NB4 (cell line): ENCODE measurements around the gene GADD45A.

ENCODE experiments used
- POLR2A ChIP-seq: IDR thresholded peaks from 2 replicates; pipeline ENCODE4 v1.6.1; 2011; ENCODE audit warnings: mild to moderate bottlenecking; ENCODE audit not compliant: insufficient read length; ENCODE audit errors: extremely low read depth
- TF ChIP-seq, protein P1 (sequence below): IDR thresholded peaks from one replicate; pipeline ENCODE4 v1.5.1; 2012; ENCODE audit warnings: low read depth, low read length
- TF ChIP-seq, protein P2 (sequence below): IDR thresholded peaks from 2 replicates; pipeline ENCODE4 v1.6.1; 2011; ENCODE audit warnings: low read depth, low read length

DNA sequence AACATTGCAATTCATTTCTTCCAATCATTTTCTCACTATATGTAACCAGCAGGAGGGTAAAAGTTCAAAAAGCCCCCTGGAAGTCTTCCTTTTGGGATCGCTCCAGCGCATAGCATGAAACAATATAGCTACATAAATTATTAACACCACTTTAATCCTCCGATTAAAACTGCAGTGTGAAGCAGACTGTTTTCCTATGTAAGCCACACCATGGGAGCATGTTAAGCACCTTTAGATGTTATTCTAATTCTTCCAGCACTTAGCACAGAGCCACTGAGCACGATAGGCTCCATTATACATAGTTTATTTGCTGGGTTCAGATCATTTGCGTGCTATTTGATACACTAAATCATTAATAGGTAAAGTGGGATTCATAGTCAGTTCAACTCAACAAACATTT is 18.4 kb upstream of the GADD45A start:
- TF ChIP-seq, protein P1, sequence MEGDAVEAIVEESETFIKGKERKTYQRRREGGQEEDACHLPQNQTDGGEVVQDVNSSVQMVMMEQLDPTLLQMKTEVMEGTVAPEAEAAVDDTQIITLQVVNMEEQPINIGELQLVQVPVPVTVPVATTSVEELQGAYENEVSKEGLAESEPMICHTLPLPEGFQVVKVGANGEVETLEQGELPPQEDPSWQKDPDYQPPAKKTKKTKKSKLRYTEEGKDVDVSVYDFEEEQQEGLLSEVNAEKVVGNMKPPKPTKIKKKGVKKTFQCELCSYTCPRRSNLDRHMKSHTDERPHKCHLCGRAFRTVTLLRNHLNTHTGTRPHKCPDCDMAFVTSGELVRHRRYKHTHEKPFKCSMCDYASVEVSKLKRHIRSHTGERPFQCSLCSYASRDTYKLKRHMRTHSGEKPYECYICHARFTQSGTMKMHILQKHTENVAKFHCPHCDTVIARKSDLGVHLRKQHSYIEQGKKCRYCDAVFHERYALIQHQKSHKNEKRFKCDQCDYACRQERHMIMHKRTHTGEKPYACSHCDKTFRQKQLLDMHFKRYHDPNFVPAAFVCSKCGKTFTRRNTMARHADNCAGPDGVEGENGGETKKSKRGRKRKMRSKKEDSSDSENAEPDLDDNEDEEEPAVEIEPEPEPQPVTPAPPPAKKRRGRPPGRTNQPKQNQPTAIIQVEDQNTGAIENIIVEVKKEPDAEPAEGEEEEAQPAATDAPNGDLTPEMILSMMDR = no peak
- no peak for TF ChIP-seq POLR2A
- TF ChIP-seq, protein P2, sequence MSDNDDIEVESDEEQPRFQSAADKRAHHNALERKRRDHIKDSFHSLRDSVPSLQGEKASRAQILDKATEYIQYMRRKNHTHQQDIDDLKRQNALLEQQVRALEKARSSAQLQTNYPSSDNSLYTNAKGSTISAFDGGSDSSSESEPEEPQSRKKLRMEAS = no peak
